Measurements from ENCODE around the gene VAV1. TPM values are rescaled to one million over a fixed set of nuclear protein-coding genes. Genes with fewer than 3 reads are reported as not detected.

VAV1 gene
- total and polyA plus RNA-seq, 2 of the 13 experiments (the other 11 are each of a cell fraction or from before 2014, with no cell fraction given), result not detected

DNA sequence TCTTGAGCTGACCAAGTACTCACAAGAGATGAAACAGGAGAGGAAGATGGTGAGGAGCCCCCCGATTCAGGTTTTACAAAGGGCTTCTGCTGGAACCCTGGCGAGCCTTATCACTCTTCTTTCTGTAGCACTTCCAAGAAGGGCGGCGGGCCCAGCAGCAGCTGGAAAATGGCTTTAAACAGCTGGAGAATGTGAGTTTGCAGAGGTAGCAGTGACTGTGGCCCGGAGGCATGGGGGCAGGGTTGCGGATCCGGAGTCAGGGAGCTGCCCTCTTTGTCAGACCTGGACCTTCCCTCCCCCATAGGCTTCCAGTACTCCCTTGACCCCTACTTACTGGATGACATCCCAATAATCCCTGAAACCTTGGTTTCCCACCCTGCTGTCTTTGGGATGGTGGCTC is 29.4 kb upstream of the VAV1 start:
- no peaks in the 10 kb centered on the region; a peak in 1 of 5 replicates for H3K27me3 ChIP-seq (ENCODE audit: control insufficient read depth in 1 of 2, insufficient read depth in 2 of 2, low read length in 2 of 2)
- no TSS peak for BruUV-seq (replicated peaks)
- no peak overlapping the region for H3K4me3 ChIP-seq (replicated peaks in 1 of 3; ENCODE audit: insufficient read depth in 1 of 3, low read depth in 2 of 3, low read length in 3 of 3)
- in situ Hi-C loops (cut with HindIII; ENCODE audit: extremely low pct_ligation_motif_present, low pct_unique_long_range_greater_than_20kb), result no loop called here
- no peak overlapping the region for H3K9ac ChIP-seq (ENCODE audit: insufficient read depth, low read depth, low read length)
- H2AFZ ChIP-seq (ENCODE audit: low read length), result no peak overlapping the region
- H3K79me2 ChIP-seq (ENCODE audit: insufficient read depth, low read length), result peaks cover 18% of the 10 kb centered on the region
- ChIA-PET POLR2A (interaction anchor here (1.8 kb wide), 1 partner anchor 9 kb away, joined by 15 read pairs; no protein-coding TSS in a partner anchor), CTCF (ENCODE audit: low intra/inter-chr PET ratio, low total read pairs) (no interaction called here)
- H3K4me2 ChIP-seq (ENCODE audit: low read depth, low read length), result no peak overlapping the region
- FAIRE-seq (no peak), DNase-seq (ENCODE audit: low spot score) (no peak), ATAC-seq (no peak)
- no peak overlapping the region for H3K27ac ChIP-seq (ENCODE audit: extremely low read length, insufficient read depth, low read length)
- H3K4me1 ChIP-seq (ENCODE audit: insufficient read depth, low read length), result peaks cover 56% of the 10 kb centered on the region
- WGBS (ENCODE audit: low lambda C conversion rate), result 95% methylated on average over 4 of the region's 7 CpGs
- TF ChIP-seq, protein P1, sequence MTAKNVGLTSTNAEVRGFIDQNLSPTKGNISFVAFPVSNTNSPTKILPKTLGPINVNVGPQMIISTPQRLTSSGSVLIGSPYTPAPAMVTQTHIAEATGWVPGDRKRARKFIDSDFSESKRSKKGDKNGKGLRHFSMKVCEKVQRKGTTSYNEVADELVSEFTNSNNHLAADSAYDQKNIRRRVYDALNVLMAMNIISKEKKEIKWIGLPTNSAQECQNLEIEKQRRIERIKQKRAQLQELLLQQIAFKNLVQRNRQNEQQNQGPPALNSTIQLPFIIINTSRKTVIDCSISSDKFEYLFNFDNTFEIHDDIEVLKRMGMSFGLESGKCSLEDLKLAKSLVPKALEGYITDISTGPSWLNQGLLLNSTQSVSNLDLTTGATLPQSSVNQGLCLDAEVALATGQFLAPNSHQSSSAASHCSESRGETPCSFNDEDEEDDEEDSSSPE (CRISPR knock-in tag; IDR thresholded peaks at IDR 0.05), result no peak
- TF ChIP-seq ZNF263 (CRISPR knock-in tag; IDR thresholded peaks at IDR 0.05), result no peak
- TF ChIP-seq ADNP (CRISPR knock-in tag; IDR thresholded peaks at IDR 0.05), result no peak
- TF ChIP-seq ZSCAN29 (CRISPR knock-in tag; conservative IDR thresholded peaks at IDR 0.05), result no peak
- TF ChIP-seq NFYB (CRISPR knock-in tag; IDR thresholded peaks at IDR 0.05), result no peak
- no peak for TF ChIP-seq MTF2 (CRISPR knock-in tag; IDR thresholded peaks at IDR 0.05; ENCODE audit: borderline replicate concordance)
- no peak for TF ChIP-seq MTA1 (CRISPR knock-in tag; IDR thresholded peaks at IDR 0.05; ENCODE audit: borderline replicate concordance)
- TF ChIP-seq MBD4 (IDR thresholded peaks at IDR 0.05; ENCODE audit: borderline replicate concordance, low read length), result no peak
- TF ChIP-seq RCOR2 (CRISPR knock-in tag; IDR thresholded peaks at IDR 0.05), result no peak
- H3K36me3 ChIP-seq (replicated peaks in 1 of 2; ENCODE audit: control insufficient read depth in 1 of 2, insufficient read depth in 2 of 2, low read length in 2 of 2), result peaks cover 13 to 38% of the 10 kb centered on the region in 2 experiments; a peak in 4 of 5 replicates
- no peaks in the 10 kb centered on the region for H3K9me3 ChIP-seq (ENCODE audit: low read length)
- intact Hi-C loops (cut with micrococcal nuclease; ENCODE audit: unreplicated experiment), result no loop called here
- peaks cover 16% of the 10 kb centered on the region for H4K20me1 ChIP-seq (ENCODE audit: insufficient read depth, low read length)
